DND-41 (cell line): ENCODE measurements around the gene WDR36.

ENCODE experiments used
- ATAC-seq: fragments of 200-7000 bp; cut with Tn5 transposase; 3 replicates; pipeline ENCODE4 v1.9.1; 2021; ENCODE audit warnings: low read depth; ENCODE audit not compliant: insufficient read depth
- DNase-seq: peaks from one replicate; pipeline ENCODE4 v3.0.0-alpha.2; 2020
- H2AFZ ChIP-seq: 2 replicates; pipeline ENCODE4 v1.6.0; 2012; ENCODE audit warnings: low read depth, low read length
- H3K27ac ChIP-seq: 2 replicates; pipeline ENCODE4 v1.5.1; 2012; ENCODE audit warnings: low read length, inconsistent platforms
- H3K27me3 ChIP-seq: fragments of 200-600 bp; sonication (generic); 2 replicates; pipeline ENCODE4 v1.6.0; 2012; ENCODE audit warnings: low read length, mild to moderate bottlenecking, inconsistent platforms; ENCODE audit not compliant: insufficient read depth, poor library complexity
- H3K36me3 ChIP-seq: 2 replicates; pipeline ENCODE4 v1.5.1; 2012; ENCODE audit warnings: low read length, inconsistent platforms; ENCODE audit not compliant: insufficient read depth
- H3K4me1 ChIP-seq: 2 replicates; pipeline ENCODE4 v1.5.1; 2012; ENCODE audit warnings: mild to moderate bottlenecking, low read length; ENCODE audit not compliant: insufficient read depth
- H3K4me2 ChIP-seq: 2 replicates; pipeline ENCODE4 v1.6.0; 2012; ENCODE audit warnings: mild to moderate bottlenecking, moderate library complexity, low read length, inconsistent platforms; ENCODE audit not compliant: insufficient read depth
- H3K4me3 ChIP-seq, 2 experiments: fragments of 200-600 bp in 1 of 2; shearing (Covaris generic) in 1 of 2; 2 replicates each; pipeline ENCODE4 v1.5.1; 2012 to 2016; ENCODE audit warnings: inconsistent platforms in 2 of 2, low read length in 2 of 2, mild to moderate bottlenecking in 2 of 2, low read depth in 1 of 2, moderate library complexity in 1 of 2
- H3K79me2 ChIP-seq: 2 replicates; pipeline ENCODE4 v1.6.0; 2012; ENCODE audit warnings: low read length, inconsistent platforms; ENCODE audit not compliant: insufficient read depth
- H3K9ac ChIP-seq: 2 replicates; pipeline ENCODE4 v1.6.0; 2012; ENCODE audit warnings: low read depth, mild to moderate bottlenecking, inconsistent platforms, low read length, moderate library complexity
- H3K9me3 ChIP-seq: 2 replicates; pipeline ENCODE4 v1.5.1; 2012; ENCODE audit warnings: low read length, moderate library complexity, mild to moderate bottlenecking, inconsistent platforms; ENCODE audit not compliant: insufficient read depth, severe bottlenecking
- H4K20me1 ChIP-seq: 2 replicates; pipeline ENCODE4 v1.6.0; 2012; ENCODE audit warnings: low read length; ENCODE audit not compliant: insufficient read depth
- CTCF ChIP-seq: IDR thresholded peaks from 2 replicates; pipeline ENCODE4 v1.5.1; 2012; ENCODE audit warnings: borderline replicate concordance, low read length, moderate library complexity, mild to moderate bottlenecking; ENCODE audit not compliant: poor library complexity, severe bottlenecking; ENCODE audit errors: extremely low read depth
- EZH2 ChIP-seq: IDR thresholded peaks from 3 replicates; pipeline ENCODE4 v1.6.1; 2012; ENCODE audit warnings: borderline replicate concordance, low read depth, mild to moderate bottlenecking, moderate library complexity, low read length, inconsistent platforms; ENCODE audit not compliant: severe bottlenecking

WDR36 gene

GRCh38 chr5:111117136-111117535 is 25.0 kb downstream of the WDR36 start:
- no peak for DNase-seq
- Histone ChIP-seq H3K79me2 (no peaks in the 10 kb centered on the region), H2AFZ (no peak overlapping the region), H4K20me1 (no peaks in the 10 kb centered on the region), H3K4me2 (no peak overlapping the region), H3K9ac (no peak overlapping the region), H3K36me3 (peaks cover 83% of the 10 kb centered on the region), H3K27me3 (no peaks in the 10 kb centered on the region), H3K4me3 (no peak overlapping the region), H3K27ac (no peak overlapping the region), H3K9me3 (no peaks in the 10 kb centered on the region), H3K4me1 (no peaks in the 10 kb centered on the region)
- no peak for ATAC-seq
- no peak for TF ChIP-seq CTCF
- TF ChIP-seq EZH2: no peak

- no peak for ATAC-seq
- no peak overlapping the region for H3K27ac ChIP-seq
Observed at GRCh38 chr5:111119221-111119620, 27.1 kb downstream of the WDR36 start.

GRCh38 chr5:111119856-111120255 is 27.7 kb downstream of the WDR36 start:
- no peak overlapping the region for H3K4me2 ChIP-seq
- TF ChIP-seq EZH2: no peak
- no peak for TF ChIP-seq CTCF
- no peak overlapping the region for H3K9ac ChIP-seq
- no peaks in the 10 kb centered on the region for H3K79me2 ChIP-seq
- DNase-seq (no peak), ATAC-seq (no peak)
- no peaks in the 10 kb centered on the region for H4K20me1 ChIP-seq
- H3K4me1 ChIP-seq: no peaks in the 10 kb centered on the region
- no peak overlapping the region for H3K4me3 ChIP-seq
- H2AFZ ChIP-seq: no peak overlapping the region
- peaks cover 87% of the 10 kb centered on the region for H3K36me3 ChIP-seq
- no peak overlapping the region for H3K27ac ChIP-seq
- no peaks in the 10 kb centered on the region for H3K9me3 ChIP-seq
- H3K27me3 ChIP-seq: no peaks in the 10 kb centered on the region

More at GRCh38 chr5:111119221-111119620, 27.1 kb downstream of the WDR36 start:
- Histone ChIP-seq H3K4me1 (no peaks in the 10 kb centered on the region), H2AFZ (no peak overlapping the region), H3K36me3 (peaks cover 88% of the 10 kb centered on the region), H4K20me1 (no peaks in the 10 kb centered on the region), H3K9ac (no peak overlapping the region), H3K4me2 (no peak overlapping the region), H3K79me2 (no peaks in the 10 kb centered on the region), H3K9me3 (no peaks in the 10 kb centered on the region), H3K27me3 (no peaks in the 10 kb centered on the region), H3K4me3 (no peak overlapping the region)
- no peak for TF ChIP-seq CTCF
- TF ChIP-seq EZH2: no peak
- DNase-seq: no peak

GRCh38 chr5:111120911-111121310 is 28.8 kb downstream of the WDR36 start:
- no peaks in the 10 kb centered on the region for H3K79me2 ChIP-seq
- no peak for ATAC-seq
- no peak for DNase-seq
- no peaks in the 10 kb centered on the region for H3K27me3 ChIP-seq
- H3K4me3 ChIP-seq: no peak overlapping the region
- H3K9ac ChIP-seq: no peak overlapping the region
- H3K9me3 ChIP-seq: no peaks in the 10 kb centered on the region
- H3K36me3 ChIP-seq: peaks cover 91% of the 10 kb centered on the region
- no peak overlapping the region for H3K27ac ChIP-seq
- no peak overlapping the region for H2AFZ ChIP-seq
- no peak overlapping the region for H3K4me2 ChIP-seq
- TF ChIP-seq CTCF (no peak), EZH2 (no peak)
- H4K20me1 ChIP-seq: no peaks in the 10 kb centered on the region
- H3K4me1 ChIP-seq: no peaks in the 10 kb centered on the region
